GM21528 (cell line): ENCODE data around the gene CHD1.

ENCODE experiments used
- ATAC-seq: cut with Tn5 transposase; IDR thresholded peaks from one replicate; pipeline ENCODE4 v1.9.1; 2021; ENCODE audit warnings: mild to moderate bottlenecking, moderate library complexity; ENCODE audit not compliant: unreplicated experiment, low FRiP score

The CHD1 gene

GRCh38 chr5:98936948-98937715 is 8.3 kb upstream of the CHD1 start:
- no peak for ATAC-seq

- no peak for ATAC-seq
Measured at GRCh38 chr5:98935206-98935605, 6.4 kb upstream of the CHD1 start.

GRCh38 chr5:98934546-98934945 is 5.7 kb upstream of the CHD1 start:
- ATAC-seq = no peak

- ATAC-seq = peak; percentile 27
Measured at GRCh38 chr5:98933445-98934072, 4.8 kb upstream of the CHD1 start.

- ATAC-seq = no peak
Measured at GRCh38 chr5:98930972-98931762, 2.4 kb upstream of the CHD1 start.

GRCh38 chr5:98929710-98930298 is 997 bp upstream of the CHD1 start:
- no peak for ATAC-seq

- peak; percentile 32 for ATAC-seq
Measured at GRCh38 chr5:98927989-98928872, 576 bp downstream of the CHD1 start.

- ATAC-seq = no peak
Measured at GRCh38 chr5:98927242-98927988, 1.4 kb downstream of the CHD1 start.

GRCh38 chr5:98923966-98924365 is 4.8 kb downstream of the CHD1 start:
- ATAC-seq = no peak

- ATAC-seq = no peak
Measured at GRCh38 chr5:98921947-98922505, 6.8 kb downstream of the CHD1 start.

- ATAC-seq = no peak
Measured at GRCh38 chr5:98917433-98917832, 11.4 kb downstream of the CHD1 start.

- no peak for ATAC-seq
Measured at GRCh38 chr5:98916540-98916939, 12.3 kb downstream of the CHD1 start.

- ATAC-seq = no peak
Measured at GRCh38 chr5:98913911-98914310, 14.9 kb downstream of the CHD1 start.

GRCh38 chr5:98911280-98912040 is 17.3 kb downstream of the CHD1 start:
- no peak for ATAC-seq

GRCh38 chr5:98909363-98909762 is 19.4 kb downstream of the CHD1 start:
- no peak for ATAC-seq

GRCh38 chr5:98907951-98908350 is 20.9 kb downstream of the CHD1 start:
- ATAC-seq = no peak

GRCh38 chr5:98906756-98907355 is 22.0 kb downstream of the CHD1 start:
- ATAC-seq = no peak
